ENCODE measurements around the gene VILL. TPM values are rescaled to one million over a fixed set of nuclear protein-coding genes. Genes with fewer than 3 reads are reported as not detected.

The VILL gene
- total RNA-seq, 1 donor from 2014 or later = 4.4 TPM

DNA sequence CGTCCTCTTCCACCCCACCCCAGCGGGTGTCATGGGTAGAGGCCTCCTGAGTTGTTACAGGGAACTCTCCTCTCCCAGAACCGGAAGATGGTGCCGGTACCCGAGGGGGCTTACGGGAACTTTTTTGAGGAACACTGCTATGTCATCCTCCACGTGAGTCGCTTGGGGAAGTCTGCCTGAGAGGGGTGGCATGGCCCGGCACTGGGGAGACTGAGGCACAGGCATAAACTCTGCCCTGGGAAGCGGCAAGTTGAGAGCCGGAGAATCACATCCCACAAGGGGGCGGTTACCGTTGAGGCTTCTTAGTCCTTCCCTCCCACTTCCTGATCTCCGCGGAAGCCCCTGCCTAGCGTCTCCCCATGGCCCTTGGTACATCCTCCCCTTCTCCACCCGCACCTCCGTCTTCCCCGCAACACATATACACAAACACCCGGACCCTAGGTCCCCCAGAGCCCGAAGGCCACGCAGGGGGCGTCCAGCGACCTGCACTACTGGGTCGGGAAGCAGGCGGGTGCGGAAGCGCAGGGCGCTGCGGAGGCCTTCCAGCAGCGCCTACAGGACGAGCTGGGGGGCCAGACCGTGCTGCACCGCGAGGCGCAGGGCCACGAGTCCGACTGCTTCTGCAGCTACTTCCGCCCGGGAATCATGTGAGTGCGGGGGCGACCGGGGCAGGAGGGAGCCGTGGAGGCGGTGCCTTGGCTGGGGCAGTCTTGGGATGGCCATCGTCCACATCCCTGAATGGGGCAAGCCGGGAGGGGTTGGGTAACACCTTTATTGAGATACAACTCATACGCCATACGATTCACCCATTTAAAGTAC lies 3.4 kb downstream of the VILL start:
- DNase-seq (ENCODE audit: missing footprints) (peak; percentile 87), ATAC-seq (peak; percentile 61)
- intact Hi-C loops (cut with DNase I) = no loop called here

GRCh38 chr3:37994639-37994972 lies 4.0 kb downstream of the VILL start:
- intact Hi-C loops (cut with DNase I) = no loop called here
- no peak for DNase-seq (ENCODE audit: missing footprints)
- ATAC-seq = no peak

DNA sequence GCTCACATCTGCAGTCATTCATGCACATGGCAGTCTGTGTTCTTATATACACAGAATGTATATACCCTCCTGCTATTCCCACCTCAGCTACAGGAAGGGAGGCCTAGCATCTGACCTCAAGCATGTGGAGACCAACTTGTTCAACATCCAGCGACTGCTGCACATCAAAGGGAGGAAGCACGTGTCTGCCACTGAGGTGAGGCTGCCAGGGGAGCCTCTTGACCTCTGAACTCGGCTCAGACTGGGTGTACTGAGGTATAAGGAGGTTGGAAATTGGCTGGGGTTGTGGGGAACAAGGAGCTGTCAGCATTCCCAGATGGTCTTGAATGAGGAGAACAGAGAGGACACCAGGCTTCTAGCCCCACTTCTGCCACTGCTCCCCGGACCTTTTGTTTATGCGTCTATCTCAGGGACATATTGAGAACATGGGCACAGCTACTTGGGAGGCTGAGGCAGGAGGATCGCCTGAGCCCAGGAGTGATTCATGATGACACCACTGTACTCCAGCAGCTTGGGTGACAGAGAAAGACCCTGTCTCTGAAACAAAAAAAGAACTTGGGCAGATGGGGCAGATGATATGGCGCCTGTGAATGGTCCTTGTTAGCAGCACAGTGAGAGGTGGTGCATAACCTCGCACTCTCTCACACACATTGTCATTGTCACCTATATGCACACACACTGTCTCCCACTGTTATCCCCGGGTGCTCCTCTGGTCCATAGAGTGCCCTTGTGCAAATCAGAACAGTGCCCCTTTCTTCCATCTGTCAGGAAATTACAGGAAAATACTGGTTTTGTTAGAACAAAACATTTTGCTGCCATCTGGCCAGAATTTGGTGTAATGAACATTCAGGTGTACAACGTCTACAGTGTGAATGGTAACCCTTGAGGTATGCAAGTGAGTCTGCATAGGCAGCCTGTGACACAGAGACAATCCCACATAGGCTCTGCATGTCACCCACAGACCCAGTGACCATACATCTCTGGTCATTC lies 5.4 kb downstream of the VILL start:
- DNase-seq (ENCODE audit: missing footprints) = no peak
- intact Hi-C loops (cut with DNase I) = no loop called here
- no peak for ATAC-seq

- ATAC-seq = peak; percentile 17
- intact Hi-C loops (cut with DNase I) = no loop called here
- no peak for DNase-seq (ENCODE audit: missing footprints)
Observed at GRCh38 chr3:37996785-37997301, 6.3 kb downstream of the VILL start.

- ATAC-seq = no peak
- DNase-seq (ENCODE audit: missing footprints) = no peak
- intact Hi-C loops (cut with DNase I) = no loop called here
Observed at GRCh38 chr3:37997342-37997741, 6.8 kb downstream of the VILL start.

DNA sequence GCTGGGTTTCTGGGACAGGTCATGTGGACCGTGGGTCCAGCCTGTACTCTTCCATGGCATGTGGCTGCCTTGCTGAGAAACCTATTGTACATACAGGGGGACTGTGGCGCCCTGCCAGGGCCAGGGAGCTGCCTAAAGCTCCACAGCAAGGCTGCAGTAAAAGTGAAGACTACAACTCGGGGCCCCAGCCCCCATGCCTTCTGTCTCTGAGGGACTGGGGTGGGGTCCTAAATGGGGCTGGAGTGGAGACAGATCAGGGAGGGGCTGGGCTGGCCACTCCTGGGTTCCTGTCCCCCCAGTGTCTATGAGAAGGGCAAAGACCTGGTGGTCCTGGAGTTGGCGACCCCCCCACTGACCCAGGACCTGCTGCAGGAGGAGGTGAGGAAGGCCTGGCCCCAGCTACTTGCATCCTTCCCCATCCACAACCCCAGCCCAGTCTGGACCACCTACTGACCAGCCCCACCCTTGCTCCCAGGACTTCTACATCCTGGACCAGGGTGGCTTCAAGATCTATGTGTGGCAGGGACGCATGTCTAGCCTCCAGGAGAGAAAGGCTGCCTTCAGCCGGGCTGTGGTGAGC lies 7.3 kb downstream of the VILL start:
- no peak for DNase-seq (ENCODE audit: missing footprints)
- intact Hi-C loops (cut with DNase I) = no loop called here
- ATAC-seq = no peak

GRCh38 chr3:37999836-38000235 lies 9.2 kb downstream of the VILL start:
- intact Hi-C loops (cut with DNase I) = loop anchor here (10.0 kb wide), 1 partner anchor 475 kb away; no protein-coding TSS in a partner anchor
- ATAC-seq = no peak
- DNase-seq (ENCODE audit: missing footprints) = no peak

DNA sequence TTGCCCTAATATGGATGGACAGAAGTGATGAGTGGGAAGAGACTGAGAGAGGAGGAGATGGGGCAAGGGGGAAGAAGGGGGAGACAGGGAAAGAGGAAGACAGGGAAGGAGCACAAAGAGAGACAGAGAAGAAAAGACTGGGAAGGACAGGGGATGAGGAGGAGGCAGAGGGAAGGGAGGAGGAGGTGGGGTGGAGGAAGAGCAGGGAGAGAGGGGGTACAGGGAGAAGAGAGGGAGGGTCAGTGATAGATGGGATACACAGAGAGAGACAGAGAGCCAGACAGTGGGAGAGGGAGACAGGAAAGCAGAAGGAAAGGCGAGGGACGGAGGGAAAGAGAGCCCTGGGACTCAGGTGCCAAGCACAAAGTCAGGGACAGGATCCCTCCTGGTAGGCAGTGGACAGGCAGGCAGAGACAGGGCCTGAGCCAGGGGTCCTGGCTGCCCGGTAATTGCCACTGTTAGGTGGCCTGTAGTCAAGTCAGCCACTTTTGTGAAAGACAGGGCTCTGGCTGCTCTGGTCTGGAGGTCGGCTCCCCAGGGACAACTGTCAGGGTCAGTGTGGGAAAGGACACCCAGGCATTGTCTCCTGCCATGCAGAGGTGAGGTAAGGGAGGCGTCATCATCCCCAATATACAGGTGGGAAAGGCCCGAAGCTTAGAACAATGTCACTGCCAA lies 9.8 kb downstream of the VILL start:
- DNase-seq (ENCODE audit: missing footprints) = no peak
- intact Hi-C loops (cut with DNase I) = loop anchor here (10.0 kb wide), 1 partner anchor 474 kb away; no protein-coding TSS in a partner anchor

GRCh38 chr3:38000965-38001455 lies 10.4 kb downstream of the VILL start:
- DNase-seq (ENCODE audit: missing footprints) (no peak), ATAC-seq (no peak)
- intact Hi-C loops (cut with DNase I) = loop anchor here (10.0 kb wide), 1 partner anchor 474 kb away; no protein-coding TSS in a partner anchor

More for the DNA sequence above, 9.8 kb downstream of the VILL start:
- no peak for ATAC-seq

DNA sequence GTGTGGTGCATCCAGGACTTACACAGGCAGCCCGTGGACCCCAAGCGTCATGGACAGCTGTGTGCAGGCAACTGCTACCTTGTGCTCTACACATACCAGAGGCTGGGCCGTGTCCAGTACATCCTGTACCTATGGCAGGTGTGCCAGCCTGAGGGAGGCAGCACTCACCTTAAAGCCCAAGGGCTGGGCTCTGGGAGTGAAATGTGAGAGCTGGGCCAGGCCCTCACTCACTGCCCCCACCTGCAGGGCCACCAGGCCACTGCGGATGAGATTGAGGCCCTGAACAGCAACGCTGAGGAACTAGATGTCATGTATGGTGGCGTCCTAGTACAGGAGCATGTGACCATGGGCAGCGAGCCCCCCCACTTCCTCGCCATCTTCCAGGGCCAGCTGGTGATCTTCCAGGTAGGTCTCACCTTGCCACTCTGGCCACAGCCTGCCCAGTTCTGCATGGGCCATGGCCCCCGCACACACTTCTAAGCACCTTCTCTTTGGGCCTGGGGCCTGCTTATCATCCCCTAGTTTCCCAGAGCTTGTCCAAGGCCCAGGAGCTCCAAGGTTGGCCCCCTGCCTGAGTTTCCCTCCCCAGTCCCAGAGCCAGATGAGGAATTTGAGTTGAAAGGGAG lies 11.0 kb downstream of the VILL start:
- peak; percentile 53 for DNase-seq (ENCODE audit: missing footprints)
- intact Hi-C loops (cut with DNase I) = loop anchor here (2.0 to 10.0 kb wide), 2 partner anchors 27 to 473 kb away; no protein-coding TSS in a partner anchor
- no peak for ATAC-seq

- intact Hi-C loops (cut with DNase I) = loop anchor here (2.0 to 10.0 kb wide), 2 partner anchors 28 to 472 kb away; no protein-coding TSS in a partner anchor
- ATAC-seq (no peak), DNase-seq (ENCODE audit: missing footprints) (peak; percentile 61)
Observed at GRCh38 chr3:38002291-38002876, 11.8 kb downstream of the VILL start.

GRCh38 chr3:38002940-38003339 lies 12.4 kb downstream of the VILL start:
- DNase-seq (ENCODE audit: missing footprints) (peak; percentile 9), ATAC-seq (no peak)
- intact Hi-C loops (cut with DNase I) = loop anchor here (1.0 to 10.0 kb wide), 3 partner anchors 28 to 472 kb away; no protein-coding TSS in a partner anchor

GRCh38 chr3:38003371-38003816 lies 12.8 kb downstream of the VILL start:
- ATAC-seq = peak; percentile 38
- intact Hi-C loops (cut with DNase I) = loop anchor here (1.0 to 10.0 kb wide), 3 partner anchors 29 to 471 kb away; no protein-coding TSS in a partner anchor
- peak; percentile 81 for DNase-seq (ENCODE audit: missing footprints)

GRCh38 chr3:38003817-38004414 lies 13.3 kb downstream of the VILL start:
- peak; percentile 64 for ATAC-seq
- DNase-seq (ENCODE audit: missing footprints) = peak; percentile 78
- intact Hi-C loops (cut with DNase I) = loop anchor here (1.0 to 10.0 kb wide), 4 partner anchors 29 to 471 kb away; no protein-coding TSS in a partner anchor

DNA sequence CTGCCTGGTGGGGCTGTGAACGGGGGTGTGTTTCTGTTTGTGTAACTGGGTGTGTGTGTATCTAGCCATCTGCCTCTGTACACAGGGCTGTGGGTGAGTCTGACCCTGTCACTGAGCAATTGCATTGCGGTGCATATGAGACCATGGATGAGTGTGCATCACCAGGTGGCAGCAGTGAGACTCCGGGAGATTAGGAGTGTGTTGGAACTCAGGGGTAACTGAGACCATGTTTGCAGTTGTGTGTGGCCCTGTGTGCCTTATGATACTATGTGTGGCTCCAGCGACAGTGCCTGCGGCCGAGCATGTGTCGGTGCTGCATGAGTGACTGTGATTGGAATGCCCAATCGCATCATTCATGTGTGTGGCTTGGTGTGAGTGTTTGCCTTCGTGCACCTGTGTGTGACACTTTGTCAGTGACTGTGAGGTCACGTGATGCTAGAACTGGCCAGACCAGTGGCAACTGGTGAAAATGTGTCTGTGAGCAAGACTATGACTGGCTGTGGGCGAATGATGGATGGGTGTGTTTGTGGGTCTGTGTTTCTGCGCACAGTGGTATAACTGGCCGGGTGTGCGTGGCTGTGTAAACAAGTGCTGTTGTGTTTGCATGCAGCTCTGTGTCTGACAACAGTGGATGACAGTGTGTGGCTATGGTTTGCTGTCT lies 14.0 kb downstream of the VILL start:
- intact Hi-C loops (cut with DNase I) = loop anchor here (2.0 to 10.0 kb wide), 2 partner anchors 36 to 470 kb away; no protein-coding TSS in a partner anchor
- DNase-seq (ENCODE audit: missing footprints) = peak; percentile 84
- ATAC-seq = peak; percentile 73
